ENCODE results near the gene LCLAT1.

Gene LCLAT1

DNA sequence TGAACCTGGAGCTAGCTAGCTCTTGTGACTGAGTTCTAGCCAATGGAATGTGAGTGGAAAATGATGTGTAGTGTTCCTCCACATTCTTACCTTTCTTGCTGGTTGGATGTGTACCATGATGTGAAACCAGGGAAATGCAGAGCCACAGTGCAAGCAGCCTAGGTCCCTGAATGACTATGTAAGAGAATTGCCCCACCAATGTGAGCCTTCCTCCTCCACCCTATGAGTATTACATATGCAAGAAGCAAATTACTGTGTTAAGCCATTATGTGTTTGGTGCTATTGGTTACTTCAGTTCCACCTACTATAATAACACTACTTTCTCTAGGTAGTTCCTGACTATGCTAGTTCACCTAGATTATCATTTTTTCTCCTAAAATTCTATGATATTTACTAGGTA lies 39.6 kb downstream of the LCLAT1 start:
- Histone ChIP-seq H3K9me3 (ENCODE audit: insufficient read depth, low read length) (no peaks in the 10 kb centered on the region), H2AFZ (ENCODE audit: low read depth, low read length) (no peak overlapping the region), H3K27ac (ENCODE audit: low read length) (no peak overlapping the region), H3K4me1 (ENCODE audit: low read length) (peaks cover 36% of the 10 kb centered on the region), H3K36me3 (replicated peaks; ENCODE audit: low read depth, low read length) (peaks cover 3% of the 10 kb centered on the region), H4K20me1 (ENCODE audit: insufficient read depth, low read length) (no peaks in the 10 kb centered on the region), H3K4me3 (ENCODE audit: low read length) (no peak overlapping the region), H3K27me3 (ENCODE audit: low read depth, low read length) (no peaks in the 10 kb centered on the region), H3K79me2 (ENCODE audit: low read length) (peaks cover 12% of the 10 kb centered on the region), H3K9ac (ENCODE audit: low read length) (no peak overlapping the region), H3K4me2 (ENCODE audit: low read length) (no peak overlapping the region)
- TF ChIP-seq EZH2phosphoT487 (IDR thresholded peaks at IDR 0.05; ENCODE audit: low read depth), result no peak
- TF ChIP-seq, protein P1, sequence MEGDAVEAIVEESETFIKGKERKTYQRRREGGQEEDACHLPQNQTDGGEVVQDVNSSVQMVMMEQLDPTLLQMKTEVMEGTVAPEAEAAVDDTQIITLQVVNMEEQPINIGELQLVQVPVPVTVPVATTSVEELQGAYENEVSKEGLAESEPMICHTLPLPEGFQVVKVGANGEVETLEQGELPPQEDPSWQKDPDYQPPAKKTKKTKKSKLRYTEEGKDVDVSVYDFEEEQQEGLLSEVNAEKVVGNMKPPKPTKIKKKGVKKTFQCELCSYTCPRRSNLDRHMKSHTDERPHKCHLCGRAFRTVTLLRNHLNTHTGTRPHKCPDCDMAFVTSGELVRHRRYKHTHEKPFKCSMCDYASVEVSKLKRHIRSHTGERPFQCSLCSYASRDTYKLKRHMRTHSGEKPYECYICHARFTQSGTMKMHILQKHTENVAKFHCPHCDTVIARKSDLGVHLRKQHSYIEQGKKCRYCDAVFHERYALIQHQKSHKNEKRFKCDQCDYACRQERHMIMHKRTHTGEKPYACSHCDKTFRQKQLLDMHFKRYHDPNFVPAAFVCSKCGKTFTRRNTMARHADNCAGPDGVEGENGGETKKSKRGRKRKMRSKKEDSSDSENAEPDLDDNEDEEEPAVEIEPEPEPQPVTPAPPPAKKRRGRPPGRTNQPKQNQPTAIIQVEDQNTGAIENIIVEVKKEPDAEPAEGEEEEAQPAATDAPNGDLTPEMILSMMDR (IDR thresholded peaks at IDR 0.05; ENCODE audit: low read depth, low read length), result no peak

DNA sequence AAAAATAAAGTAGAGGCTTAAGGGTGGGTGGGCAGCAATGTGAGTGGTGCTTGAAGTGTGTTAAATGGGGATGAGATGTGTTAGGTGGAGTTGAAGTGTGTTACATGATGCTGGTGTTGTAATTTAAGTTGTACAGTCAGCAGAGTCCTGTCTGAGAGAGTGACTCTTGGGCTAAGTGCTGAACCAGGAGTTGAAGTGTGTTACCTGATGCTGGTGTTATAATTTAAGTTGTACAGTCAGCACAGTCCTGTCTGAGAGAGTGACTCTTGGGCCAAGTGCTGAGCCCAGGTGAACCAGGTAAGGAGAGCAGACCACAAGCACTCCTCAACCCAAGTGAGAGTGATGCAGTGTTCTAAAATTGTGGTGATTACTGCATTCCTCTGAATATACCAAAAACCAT lies 40.6 kb downstream of the LCLAT1 start:
- Histone ChIP-seq H3K4me3 (ENCODE audit: low read length) (no peak overlapping the region), H3K4me1 (ENCODE audit: low read length) (peaks cover 27% of the 10 kb centered on the region), H3K36me3 (replicated peaks; ENCODE audit: low read depth, low read length) (peaks cover 3% of the 10 kb centered on the region), H3K79me2 (ENCODE audit: low read length) (peaks cover 9% of the 10 kb centered on the region), H3K9me3 (ENCODE audit: insufficient read depth, low read length) (no peaks in the 10 kb centered on the region), H3K27ac (ENCODE audit: low read length) (no peak overlapping the region), H2AFZ (ENCODE audit: low read depth, low read length) (no peak overlapping the region), H3K4me2 (ENCODE audit: low read length) (no peak overlapping the region), H4K20me1 (ENCODE audit: insufficient read depth, low read length) (no peaks in the 10 kb centered on the region), H3K9ac (ENCODE audit: low read length) (no peak overlapping the region), H3K27me3 (ENCODE audit: low read depth, low read length) (no peaks in the 10 kb centered on the region)
- TF ChIP-seq, protein P1 (IDR thresholded peaks at IDR 0.05; ENCODE audit: low read depth, low read length), result no peak
- TF ChIP-seq EZH2phosphoT487 (IDR thresholded peaks at IDR 0.05; ENCODE audit: low read depth), result no peak

DNA sequence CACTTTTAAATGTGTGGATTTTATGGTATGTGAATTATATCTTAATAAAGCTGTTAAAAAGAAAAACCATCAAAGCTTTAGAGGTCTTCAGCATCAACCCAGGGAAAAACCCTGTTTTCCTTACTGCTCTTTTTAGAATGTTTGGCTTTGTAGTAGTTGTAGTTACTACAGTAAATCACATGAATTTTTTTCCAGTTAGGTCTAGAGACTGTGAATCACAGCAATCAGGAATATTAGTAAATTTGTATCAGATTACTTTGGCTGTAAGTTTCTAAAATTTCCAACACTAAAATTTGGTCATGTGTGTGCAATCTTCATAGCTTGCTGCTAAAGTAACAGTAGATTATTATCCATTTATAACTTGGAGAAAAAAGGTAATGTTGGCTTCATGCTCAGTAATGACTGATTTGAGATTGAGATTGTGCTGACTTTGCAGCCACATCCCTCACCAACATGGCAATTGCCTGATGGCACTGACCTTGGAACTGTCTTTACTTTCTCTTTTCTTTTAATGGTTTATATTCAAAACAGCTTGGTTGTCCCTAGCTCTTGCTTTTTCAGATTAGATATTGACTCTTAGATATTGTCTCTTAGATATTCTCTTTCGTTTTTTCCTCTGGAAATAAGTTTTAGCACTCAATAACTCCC lies 41.1 kb downstream of the LCLAT1 start:
- Histone ChIP-seq H3K9ac (ENCODE audit: low read length) (no peak overlapping the region), H3K79me2 (ENCODE audit: low read length) (peaks cover 8% of the 10 kb centered on the region), H2AFZ (ENCODE audit: low read depth, low read length) (no peak overlapping the region), H3K27me3 (ENCODE audit: low read depth, low read length) (no peaks in the 10 kb centered on the region), H3K4me1 (ENCODE audit: low read length) (peaks cover 24% of the 10 kb centered on the region), H3K36me3 (replicated peaks; ENCODE audit: low read depth, low read length) (peaks cover 3% of the 10 kb centered on the region), H3K4me2 (ENCODE audit: low read length) (no peak overlapping the region), H3K9me3 (ENCODE audit: insufficient read depth, low read length) (no peaks in the 10 kb centered on the region), H4K20me1 (ENCODE audit: insufficient read depth, low read length) (no peaks in the 10 kb centered on the region), H3K4me3 (ENCODE audit: low read length) (no peak overlapping the region), H3K27ac (ENCODE audit: low read length) (no peak overlapping the region)
- TF ChIP-seq, protein P1 (IDR thresholded peaks at IDR 0.05; ENCODE audit: low read depth, low read length), result no peak
- no peak for TF ChIP-seq EZH2phosphoT487 (IDR thresholded peaks at IDR 0.05; ENCODE audit: low read depth)

DNA sequence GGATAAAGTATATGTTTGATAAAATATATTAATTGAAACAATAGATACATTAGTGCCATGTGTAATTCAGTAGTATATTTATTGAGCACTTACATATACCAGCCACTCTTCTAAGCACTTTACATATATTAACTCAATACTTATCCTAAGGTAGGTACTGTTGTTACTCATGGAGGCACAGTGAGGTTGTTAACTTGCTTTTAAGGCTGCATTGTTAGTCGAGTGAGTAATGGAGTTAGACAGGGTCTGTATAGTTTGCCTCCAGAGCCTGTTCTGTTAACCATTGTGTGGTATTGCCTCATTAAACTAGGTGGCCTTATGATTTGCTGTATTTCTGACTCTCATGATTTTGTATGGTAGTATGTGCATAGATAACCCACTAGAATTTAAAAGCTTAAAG lies 44.2 kb downstream of the LCLAT1 start:
- Histone ChIP-seq H2AFZ (ENCODE audit: low read depth, low read length) (no peak overlapping the region), H3K9me3 (ENCODE audit: insufficient read depth, low read length) (no peaks in the 10 kb centered on the region), H3K4me2 (ENCODE audit: low read length) (no peak overlapping the region), H3K9ac (ENCODE audit: low read length) (no peak overlapping the region), H3K4me1 (ENCODE audit: low read length) (peaks cover 13% of the 10 kb centered on the region), H3K79me2 (ENCODE audit: low read length) (peaks cover 8% of the 10 kb centered on the region), H3K4me3 (ENCODE audit: low read length) (no peak overlapping the region), H4K20me1 (ENCODE audit: insufficient read depth, low read length) (no peaks in the 10 kb centered on the region), H3K36me3 (replicated peaks; ENCODE audit: low read depth, low read length) (peaks cover 6% of the 10 kb centered on the region), H3K27me3 (ENCODE audit: low read depth, low read length) (no peaks in the 10 kb centered on the region), H3K27ac (ENCODE audit: low read length) (no peak overlapping the region)
- TF ChIP-seq, protein P1 (IDR thresholded peaks at IDR 0.05; ENCODE audit: low read depth, low read length), result no peak
- TF ChIP-seq EZH2phosphoT487 (IDR thresholded peaks at IDR 0.05; ENCODE audit: low read depth), result no peak

Measured in OCI-LY3 (cell line).